Activated T-cell treated with anti-CD3 and anti-CD28 coated beads for 48 hours (primary cell): ENCODE results near the gene RAMP2.
"Not testable (repeated sequence)": the region's sequence is repeated elsewhere in the genome, so short reads cannot be mapped to it uniquely, and the experiment has no call there.

ENCODE experiments used
- DNase-seq: peaks from one replicate; pipeline ENCODE4 v3.0.0-alpha.2; 2020; ENCODE audit warnings: low read depth

RAMP2 gene

DNA sequence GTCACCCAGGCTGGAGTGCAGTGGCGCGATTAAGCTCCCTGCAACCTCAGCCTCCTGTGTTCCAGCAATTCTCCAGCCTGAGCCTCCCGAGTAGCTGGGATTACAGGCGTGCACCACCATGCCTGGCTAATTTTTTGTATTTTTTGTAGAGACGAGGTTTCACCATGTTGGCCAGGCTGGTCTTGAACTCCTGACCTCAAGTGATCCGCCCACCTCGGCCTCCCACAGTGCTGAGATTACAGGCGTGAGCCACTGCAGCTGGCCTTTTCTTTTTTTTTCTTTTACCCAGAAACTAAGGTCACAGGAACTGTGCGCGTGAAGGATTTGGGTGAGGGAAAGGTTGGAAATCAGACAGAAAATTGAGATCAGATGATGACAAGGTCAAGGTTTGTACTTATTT, 8.9 kb downstream of the RAMP2 start:
- not testable (repeated sequence) for DNase-seq

- no peak for DNase-seq
These were observed 11.9 kb downstream of the RAMP2 start for GRCh38 chr17:42772945-42773289.

- DNase-seq, result peak; percentile 67
These were observed 12.4 kb downstream of the RAMP2 start, which contains the start of gene VPS25 for GRCh38 chr17:42773290-42774035. Gene VPS25 (plus strand): TSS chr17:42773449. CDS start chr17:42773476, 27 bp downstream.

DNA sequence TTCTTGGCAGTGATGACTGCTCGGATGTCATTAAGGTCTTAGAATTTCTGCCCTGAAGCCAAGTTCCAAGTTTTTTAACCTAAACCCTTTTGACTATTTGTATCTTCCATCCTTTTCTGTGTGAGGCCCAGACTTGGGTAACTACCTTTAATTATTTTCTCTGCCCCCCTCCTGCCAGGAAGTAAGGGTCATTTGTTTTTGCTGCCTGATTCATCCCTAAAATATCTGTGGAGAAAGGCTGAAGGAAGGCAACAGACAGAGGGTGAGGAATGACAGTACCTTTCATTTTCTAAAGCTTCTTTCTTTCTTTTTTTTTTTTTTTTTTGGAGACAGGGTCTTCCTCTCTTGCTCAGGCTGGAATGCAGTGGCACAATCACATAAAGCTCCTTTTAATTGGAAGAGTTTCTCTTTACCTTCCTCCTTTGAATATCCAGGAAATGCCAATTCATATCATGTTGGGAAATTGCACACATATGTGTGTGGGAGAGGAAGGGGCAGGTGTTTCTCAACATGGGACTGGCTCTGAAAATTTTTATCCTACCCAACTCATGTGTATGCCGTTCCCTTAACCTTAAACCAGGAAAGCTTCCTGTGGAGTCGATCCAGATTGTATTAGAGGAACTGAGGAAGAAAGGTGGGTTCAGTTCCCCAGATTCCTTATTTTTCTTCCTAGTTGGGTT, 13.2 kb downstream of the RAMP2 start:
- DNase-seq, result no peak

DNA sequence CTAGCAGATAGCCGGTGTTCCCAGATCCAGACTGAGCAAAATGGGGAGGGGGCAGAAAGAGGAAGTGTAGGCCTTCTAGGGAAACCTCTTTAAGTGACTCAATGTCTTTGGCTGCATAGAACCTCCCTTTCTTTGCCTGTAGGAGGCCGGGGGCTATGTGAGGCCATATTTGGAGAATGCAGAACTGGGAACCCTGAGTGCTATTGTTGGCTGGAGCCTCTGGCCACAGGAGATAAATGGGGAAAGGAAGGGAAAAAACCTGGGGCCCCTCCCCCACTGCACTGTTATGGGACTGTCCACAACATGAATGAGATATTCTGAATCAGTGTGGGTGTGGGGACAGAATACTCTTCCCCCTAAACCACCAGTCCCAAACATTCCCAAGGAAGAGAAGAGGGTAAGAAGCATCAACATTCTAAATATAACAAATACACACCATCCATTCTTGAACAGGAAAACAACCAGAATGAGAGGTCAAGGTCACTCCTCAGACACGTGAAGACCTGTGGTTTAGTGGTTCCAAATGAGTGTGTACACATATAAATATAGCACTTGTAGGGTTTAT, 14.6 kb downstream of the RAMP2 start:
- DNase-seq, result no peak

- DNase-seq, result no peak
These were observed 17.5 kb downstream of the RAMP2 start for GRCh38 chr17:42778570-42778969.

DNA sequence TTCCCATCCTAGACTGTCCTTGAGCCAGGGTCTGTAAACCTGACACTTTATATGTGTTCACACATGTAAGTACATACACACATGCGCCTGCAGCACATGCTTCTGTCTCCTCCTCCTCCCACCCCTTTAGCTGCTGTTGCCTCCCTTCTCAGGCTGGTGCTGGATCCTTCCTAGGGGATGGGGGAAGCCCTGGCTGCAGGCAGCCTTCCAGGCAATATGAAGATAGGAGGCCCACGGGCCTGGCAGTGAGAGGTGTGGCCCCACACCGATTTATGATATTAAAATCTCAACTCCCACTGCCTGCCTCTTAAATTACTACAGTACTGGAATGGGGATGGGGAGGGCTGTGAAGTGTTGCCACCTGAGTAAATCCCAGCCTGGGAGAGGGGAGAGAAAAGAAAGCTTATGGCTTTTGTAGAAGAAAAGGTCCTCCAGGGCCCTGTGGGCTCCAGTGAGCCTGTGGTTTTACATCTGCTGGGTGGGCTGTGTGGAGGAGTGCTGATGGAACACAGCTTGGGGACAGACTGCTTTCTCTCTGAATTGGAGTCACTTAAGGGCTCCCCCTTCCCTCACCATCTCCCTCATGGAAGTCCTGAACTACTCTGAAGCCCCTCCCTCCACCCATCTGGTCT, 18.4 kb downstream of the RAMP2 start:
- no peak for DNase-seq

- DNase-seq, result no peak
These were observed 19.2 kb downstream of the RAMP2 start, which contains the start of gene WNK4 for GRCh38 chr17:42779936-42780850. Gene WNK4 (plus strand): TSS chr17:42780610. CDS start chr17:42780699, 89 bp downstream.

DNA sequence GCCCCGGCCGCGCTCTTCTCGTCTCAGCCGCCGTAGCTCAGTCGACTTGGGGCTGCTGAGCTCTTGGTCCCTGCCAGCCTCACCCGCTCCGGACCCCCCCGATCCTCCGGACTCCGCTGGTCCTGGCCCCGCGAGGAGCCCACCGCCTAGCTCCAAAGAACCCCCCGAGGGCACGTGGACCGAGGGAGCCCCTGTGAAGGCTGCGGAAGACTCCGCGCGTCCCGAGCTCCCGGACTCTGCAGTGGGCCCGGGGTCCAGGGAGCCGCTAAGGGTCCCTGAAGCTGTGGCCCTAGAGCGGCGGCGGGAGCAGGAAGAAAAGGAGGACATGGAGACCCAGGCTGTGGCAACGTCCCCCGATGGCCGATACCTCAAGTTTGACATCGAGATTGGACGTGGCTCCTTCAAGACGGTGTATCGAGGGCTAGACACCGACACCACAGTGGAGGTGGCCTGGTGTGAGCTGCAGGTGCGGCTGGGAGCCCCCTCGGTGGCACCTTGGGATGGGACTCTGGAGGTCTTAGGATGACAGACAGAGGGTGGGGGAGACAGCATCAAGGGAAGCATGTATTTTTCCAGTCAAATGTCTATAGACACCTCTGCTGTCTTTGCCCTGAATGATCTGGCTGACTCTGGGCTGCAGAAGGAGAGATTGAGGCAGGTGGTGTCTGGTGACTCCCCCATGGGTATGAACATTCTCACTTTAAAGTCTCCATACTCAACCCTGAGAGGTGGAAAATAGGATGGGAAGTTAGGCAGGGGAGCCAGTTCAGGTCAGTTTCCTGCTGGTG, 20.0 kb downstream of the RAMP2 start:
- no peak for DNase-seq

DNA sequence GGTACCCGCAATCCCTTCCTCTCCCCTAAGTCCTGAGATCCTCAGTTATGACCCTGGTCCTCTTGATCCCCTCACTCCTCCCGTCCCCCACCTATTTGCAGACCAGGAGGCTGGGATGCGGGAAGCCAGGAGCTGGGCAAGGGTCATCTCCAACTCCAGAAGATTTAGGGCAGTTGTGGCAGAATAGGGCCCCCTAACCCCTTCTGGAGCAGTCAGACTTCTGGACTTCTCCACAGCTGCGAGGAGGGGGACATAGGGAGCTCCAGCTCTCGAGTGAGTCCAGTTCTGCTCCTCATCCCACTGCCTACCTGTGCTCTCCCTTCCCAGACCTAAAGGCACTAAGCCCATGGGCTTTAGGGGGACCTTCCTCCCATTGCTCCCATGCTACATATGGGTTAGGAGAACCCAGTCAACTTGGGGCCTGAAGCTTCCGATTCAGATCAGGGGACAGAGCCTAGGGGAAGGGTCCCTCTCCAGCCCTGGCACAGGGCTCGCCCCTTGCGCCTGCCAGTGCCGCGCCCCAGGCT, 20.7 kb downstream of the RAMP2 start:
- DNase-seq, result no peak

GRCh38 chr17:42782166-42783061, 21.4 kb downstream of the RAMP2 start:
- DNase-seq, result no peak

- no peak for DNase-seq
These were observed 22.2 kb downstream of the RAMP2 start for GRCh38 chr17:42783062-42783790.

GRCh38 chr17:42783791-42784138, 22.7 kb downstream of the RAMP2 start:
- DNase-seq, result no peak

GRCh38 chr17:42784409-42784808, 23.4 kb downstream of the RAMP2 start:
- no peak for DNase-seq

DNA sequence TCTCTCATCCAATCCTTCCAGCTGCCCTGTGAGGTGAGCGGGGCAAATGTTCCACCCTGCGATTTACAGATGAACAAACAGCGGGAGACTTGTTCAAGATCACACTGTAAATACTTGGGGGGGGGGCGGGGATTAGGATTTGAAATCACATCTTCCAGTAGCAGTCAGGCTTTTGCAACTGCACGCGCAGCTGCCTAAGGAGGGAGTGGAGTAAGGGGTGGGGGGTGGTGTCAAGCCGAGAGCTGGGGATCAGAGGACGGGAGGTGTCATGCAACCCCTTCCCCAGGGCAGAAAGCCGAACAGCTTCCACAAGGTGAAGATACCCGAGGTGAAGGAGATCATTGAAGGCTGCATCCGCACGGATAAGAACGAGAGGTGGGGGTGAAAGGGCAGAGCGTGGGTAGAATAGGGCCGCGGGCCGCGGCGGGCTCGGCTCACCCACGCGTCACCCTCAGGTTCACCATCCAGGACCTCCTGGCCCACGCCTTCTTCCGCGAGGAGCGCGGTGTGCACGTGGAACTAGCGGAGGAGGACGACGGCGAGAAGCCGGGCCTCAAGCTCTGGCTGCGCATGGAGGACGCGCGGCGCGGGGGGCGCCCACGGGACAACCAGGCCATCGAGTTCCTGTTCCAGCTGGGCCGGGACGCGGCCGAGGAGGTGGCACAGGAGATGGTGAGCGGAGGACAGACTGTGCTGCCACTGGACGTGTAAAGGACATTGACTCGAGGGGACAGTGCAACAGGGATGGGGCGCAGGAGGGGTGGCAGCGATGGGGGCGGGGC, 24.0 kb downstream of the RAMP2 start:
- DNase-seq, result no peak

DNA sequence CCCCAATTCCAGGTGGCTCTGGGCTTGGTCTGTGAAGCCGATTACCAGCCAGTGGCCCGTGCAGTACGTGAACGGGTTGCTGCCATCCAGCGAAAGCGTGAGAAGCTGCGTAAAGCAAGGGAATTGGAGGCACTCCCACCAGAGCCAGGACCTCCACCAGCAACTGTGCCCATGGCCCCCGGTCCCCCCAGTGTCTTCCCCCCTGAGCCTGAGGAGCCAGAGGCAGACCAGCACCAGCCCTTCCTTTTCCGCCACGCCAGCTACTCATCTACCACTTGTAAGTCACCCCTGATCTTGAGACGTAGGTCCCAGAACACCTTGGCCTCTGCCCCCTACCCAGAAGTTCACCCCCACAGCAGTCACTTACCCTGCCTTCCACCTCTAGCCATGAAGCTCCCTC, 26.2 kb downstream of the RAMP2 start:
- DNase-seq, result no peak

- no peak for DNase-seq
These were observed 30.9 kb downstream of the RAMP2 start for GRCh38 chr17:42791948-42792347.

GRCh38 chr17:42792545-42792944, 31.5 kb downstream of the RAMP2 start:
- no peak for DNase-seq
